T-helper 22 cell (primary cell): Measurements from ENCODE around the gene ABCF2.

Source experiments
- DNase-seq: peaks from one replicate; pipeline ENCODE4 v3.0.0-alpha.2; 2020; ENCODE audit warnings: low read depth

ABCF2 gene

DNA sequence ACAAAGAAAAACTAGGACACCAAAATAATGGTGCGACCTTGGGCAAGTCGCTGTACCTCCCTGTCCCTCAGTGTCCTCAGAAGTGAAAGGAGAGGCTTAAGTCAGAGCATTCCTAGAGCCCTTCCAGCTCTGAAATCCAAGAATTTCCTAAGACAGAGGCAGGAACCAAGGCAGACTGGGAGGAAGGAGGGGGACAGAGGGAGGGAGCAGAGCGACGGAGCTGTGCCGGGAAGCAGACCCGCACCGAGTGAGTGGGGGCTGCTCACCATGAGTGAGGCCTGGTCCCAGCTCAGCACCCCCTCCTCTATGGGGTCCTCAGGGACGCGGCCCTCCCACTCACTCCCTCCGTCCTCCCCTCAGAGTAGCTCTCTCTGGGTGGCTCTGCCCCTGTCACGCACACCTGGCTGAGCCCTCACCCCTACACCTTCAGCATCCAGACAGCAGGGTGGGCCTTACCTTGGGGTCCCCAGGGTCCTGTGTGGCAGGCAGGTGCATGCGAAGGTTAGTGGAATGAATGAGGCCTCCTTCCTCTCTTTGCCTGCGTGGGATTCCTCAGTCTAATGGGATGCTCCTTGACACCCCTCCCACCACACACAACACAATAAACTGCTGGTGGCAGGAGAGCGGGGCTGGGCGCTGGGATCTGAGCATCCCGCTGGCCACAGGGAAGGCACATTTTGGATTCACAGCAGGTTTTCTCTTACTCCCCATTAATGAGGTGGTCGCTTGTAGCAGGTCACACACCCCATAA lies 26.1 kb upstream of the ABCF2 start:
- DNase-seq, result no peak

DNA sequence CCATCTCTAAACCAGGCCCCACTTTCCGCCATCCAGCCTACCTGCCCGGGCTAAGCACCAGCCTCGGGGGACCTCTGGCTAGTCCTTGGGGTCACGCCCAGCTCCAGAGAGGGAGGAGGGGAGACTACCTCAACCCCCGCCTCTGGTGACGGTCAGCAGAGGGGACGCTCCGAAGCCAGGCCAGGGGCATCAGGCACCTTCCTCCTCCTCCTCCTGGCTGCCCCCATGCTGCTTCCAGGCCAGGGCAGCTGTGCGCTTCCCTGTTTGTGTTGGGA lies 25.5 kb upstream of the ABCF2 start:
- no peak for DNase-seq

DNA sequence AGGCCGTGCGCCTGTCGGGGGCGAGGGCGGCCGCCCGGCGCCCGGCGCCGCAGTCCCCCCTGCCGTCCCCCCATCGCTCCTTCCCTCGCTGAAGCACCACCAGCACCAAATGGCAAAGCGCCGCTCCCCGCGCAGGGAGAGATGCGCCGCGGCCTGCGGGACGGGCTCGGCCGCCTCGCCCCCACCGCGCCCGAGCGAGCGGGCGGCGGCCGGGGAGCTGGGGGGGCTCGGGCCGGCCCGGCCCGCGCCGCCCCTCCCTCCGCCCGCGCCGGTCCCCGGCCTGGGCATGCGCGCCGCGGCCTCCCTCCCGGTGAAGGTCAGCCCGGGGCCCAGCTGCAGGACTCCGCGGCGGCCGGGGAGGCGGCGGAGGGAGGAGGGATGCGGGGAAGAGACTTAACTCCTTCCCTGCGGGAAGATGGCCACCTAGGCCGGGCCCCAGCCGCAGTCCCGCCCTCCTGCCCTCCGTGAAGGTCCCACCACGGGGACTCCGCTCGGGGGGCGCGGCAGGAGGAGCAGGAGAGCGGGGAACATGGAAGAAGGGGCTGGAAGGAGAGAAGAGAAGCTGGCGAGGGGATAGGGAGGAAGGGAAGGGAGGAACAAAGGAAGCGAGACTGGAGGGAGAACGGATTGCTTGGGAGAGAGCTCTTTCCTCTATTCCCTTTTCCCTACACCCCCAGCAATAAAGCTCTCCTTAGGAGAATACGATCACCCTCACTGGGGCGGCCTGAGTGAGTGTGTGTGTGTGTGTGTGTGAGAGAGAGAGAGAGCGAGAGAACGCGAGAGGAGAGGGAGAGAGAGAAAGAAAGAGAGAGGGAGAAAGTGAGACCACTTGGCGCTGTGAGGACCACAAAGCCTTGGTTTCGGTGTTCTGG lies 24.9 kb upstream of the ABCF2 start:
- DNase-seq, result no peak

DNA sequence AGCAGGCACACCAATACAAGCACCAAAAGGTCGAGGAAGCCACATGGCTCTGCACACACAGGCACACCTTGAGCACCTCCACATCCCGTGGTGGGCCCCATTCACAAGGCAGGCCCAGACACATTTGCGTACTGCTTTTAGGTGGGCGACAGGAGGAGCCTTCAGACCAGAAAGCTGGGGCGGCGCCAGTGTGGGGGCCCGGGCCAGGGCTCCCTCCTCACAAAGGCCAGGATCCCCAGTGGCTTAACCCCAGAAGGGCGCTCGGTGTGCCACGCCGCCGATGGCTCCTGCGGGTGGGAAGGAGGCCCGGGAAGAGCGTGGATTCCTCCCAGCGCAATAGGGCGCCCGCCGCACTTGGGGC lies 24.3 kb upstream of the ABCF2 start:
- DNase-seq, result no peak

DNA sequence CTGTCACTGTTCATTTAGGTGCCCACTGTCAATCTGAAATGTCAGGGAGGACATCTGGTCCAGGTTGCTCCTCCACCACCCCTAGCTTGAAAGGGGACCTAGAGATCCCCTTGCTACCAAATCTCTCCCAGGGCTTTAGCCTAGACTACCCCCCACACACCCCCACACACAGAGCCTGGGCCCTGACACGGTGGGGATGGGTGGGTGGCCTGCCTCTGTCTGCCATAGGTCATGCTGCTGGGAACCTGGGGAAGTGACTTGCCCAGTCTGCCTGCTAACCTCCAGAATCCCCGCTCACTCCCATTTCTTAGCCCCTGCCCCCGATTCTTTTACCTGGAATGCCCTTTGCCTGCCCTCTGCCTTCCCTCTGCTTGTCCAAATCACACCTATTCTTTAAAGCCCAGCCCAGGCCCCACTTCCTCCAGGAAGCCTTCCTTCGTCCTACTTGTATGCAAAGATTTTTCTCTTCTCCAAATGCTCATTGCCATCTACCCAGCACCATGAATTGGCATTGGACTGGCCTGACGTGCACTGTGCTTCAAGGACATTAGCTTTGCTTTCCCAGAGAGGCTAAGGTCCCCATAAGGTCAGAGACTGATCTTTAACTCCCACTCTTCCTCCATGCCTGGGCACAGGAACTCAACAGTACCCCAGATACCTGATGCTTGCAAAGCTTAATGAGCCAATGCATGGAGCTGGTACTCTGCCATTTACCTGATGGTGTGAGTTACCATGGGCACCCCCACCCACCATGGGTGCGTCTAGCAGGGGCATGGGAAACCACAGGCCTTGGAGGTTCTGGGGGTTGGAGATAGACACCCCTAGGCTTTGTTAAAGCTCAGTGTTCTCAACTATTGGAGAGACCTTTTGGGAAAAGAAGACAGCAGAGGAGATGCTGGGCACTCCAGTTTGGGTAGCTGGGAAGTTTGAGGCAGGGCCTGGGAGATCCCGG lies 23.5 kb upstream of the ABCF2 start:
- no peak for DNase-seq

DNA sequence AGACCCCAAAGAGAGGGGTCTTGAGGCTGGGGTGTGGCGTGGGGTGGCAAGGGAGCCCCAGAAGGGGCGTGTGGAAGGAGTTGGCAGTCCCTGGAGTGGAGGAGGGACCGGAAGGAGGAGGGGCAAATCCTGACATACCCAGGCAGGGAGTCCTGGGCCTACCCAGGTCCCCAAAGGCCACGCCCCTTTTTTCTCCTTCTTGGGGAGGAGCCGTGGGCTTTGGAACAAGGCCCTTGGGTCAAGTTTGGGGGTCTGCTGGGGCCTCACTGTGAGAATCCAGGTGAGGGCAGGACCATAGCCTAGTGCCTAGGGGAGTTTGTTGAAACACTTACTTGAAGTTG lies 22.7 kb upstream of the ABCF2 start:
- no peak for DNase-seq

DNA sequence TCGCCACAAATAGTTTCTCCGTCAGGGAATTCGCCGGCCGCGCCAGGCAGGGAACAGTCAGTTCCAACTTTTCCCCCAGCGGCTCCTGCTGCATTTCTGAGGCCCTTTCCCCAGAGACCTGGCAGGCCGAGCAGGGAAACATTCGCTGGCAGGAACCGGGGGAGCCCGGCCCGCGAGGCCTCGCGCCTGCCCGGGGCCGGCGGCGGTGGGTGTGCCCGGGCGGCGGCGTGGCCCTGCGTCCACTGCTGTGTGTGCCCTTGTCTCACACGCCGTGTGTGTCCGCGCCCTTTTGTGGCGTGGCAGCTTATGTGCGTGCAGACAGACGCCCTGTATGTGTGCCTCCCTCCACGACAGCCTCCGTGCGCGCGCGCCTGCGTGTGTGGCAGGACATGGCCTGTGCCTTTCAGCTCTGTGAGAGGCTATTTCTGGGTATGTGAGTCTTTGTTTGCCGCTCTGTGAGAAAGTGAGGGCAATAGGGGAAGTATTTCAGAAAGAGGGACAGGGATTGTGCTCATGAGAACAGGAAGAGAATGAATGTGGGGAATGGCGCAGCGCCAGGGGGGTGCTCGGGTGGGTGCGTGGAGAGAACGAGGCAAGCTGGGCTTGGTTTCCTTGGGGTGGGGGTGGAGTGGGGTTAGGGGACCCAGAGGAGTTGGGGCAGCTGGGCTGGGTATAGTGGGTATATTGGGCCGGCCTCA lies 22.2 kb upstream of the ABCF2 start:
- no peak for DNase-seq

DNA sequence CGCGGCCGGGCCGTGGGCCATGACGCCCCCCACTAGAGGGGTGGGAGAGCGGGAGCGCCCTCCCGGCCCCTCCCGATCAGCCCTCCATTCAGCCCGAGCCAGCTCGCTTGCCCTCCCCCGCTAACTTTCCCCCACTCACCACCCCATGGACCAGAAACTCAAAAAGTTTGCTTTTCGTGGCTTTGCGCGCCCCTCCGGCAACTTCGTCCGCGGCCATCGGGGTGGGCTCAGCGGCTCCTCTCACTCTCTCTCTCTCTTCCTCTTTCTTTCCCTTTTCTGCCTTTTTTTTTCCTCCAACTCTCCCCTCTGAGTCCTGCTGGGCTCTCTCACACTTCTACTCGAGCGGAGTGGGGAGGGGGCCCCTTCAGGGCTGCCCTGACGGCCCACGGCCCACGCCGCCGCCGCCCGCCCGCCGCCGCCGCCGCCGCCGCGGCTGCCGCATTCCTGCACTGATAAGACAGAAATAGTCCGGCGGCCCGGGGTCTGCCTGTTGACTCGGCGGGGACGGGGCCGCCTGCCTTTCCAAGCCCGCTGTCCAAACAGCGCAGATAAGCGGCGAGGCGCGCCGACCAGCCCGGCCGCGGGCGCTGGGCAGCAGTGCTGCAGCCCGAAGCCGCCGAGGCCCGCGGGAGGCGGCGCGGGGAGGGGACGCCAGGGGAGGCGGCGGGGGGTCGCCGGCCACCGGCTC lies 21.5 kb upstream of the ABCF2 start, which contains the start of gene SMARCD3:
Gene SMARCD3 (minus strand): TSS at position 349 of the 688 bp plus-strand sequence. CDS start 132 bp downstream, at position 217.
- DNase-seq, result no peak

DNA sequence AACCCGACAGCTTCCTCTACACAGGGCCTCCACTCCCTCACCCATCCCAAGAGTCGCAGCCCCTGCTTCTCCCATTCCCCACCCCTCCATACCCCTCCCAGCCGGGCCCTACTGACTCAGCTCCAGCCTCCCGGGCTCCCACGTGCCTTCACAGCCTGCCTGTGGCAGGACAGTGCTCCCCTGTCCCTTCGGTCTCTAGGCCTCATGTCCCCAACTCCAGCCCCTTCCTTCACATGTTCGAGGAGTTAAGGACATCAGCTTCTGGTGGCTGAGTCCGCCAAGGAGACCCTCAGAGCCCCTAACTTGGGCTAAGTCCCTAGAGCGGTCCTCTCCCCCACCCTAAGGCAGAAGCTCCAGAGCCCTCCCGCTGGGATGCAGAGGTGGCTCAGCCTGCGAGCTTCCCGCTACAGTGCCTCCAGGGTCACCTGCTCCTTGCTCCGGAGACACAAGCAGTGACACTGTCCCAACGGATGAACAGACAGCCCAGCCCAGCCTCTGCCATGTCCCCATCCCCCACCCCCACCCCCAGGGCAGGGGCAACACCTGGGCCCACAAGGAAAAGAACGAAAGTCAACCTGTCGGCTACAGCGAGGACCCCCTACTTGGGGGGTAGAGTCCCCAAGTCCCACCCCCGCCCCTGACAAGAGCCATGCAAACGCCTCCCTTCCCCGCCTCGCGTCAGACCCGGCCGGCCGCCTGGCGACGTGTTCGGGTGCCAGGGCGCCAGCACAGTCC lies 20.8 kb upstream of the ABCF2 start:
- DNase-seq, result no peak

DNA sequence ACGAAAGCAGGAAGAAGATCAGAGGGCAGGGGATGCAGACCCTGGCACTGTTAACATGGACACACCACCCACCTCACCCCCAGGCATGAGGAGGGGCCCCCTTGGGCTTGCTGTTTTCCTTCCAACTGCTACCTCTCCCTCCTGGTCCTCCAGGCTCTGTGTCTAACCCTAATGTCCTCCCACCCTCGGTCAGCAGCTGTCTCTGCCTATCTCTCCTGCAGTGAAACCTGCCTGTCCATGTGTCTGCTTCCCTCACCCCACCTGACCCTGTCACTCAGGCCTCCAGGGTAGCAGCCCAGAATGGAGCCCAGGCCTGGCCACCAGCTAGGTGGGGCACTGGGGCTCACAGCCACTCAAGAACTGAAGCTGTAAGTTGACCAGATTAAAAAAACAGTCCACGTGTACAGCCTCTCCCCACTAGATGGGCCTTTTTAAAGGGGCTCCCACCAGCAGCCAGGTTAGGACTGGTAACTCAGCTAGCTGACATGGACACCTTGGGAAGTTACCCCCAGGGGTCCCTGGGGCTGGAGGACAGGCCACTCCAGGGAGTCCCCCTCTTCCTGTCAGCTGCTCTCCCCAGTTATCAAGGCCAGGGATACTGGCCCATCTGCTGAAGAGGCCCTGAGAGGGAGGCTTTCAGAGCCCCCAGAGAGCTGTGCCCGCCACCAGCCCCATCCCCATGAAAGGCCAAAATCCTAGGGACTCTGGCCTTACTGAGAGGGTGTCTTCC lies 20.0 kb upstream of the ABCF2 start:
- DNase-seq, result no peak

DNA sequence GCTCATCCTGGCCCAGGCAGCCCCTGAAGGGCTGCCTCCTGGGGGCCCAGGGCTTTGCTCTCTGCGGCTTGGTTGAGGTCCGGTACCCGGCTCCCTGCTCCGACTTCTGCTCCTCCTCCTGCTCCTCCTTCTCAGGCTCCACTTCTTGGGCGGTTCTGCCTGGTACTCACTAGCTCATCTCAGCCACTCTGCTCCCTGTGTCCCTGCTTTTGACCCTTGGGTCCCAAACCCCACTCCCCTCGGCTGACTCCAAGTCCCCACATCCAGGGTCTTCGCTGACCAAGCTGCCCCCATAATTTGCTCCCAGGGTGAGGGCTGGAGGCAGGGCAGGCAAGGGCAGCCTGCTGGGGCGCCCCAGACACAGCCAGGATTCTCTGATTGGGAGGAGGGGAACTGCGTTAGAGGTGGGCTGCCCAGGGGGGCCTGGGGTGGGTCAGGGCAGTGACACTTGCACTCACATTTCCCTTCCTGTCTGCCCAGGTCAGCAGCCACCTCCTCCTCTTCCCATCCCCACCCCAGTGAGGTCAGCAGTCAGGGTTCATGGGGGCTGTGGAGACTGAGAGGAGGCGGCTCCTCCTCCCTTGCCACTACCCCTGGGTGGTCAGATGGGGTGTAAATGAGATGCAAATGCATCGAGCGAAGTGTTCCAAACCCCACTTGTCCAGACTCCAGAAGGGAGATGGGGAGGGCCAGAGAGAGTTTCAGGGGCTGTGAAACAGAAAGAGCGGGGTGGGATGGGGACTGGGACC lies 19.3 kb upstream of the ABCF2 start:
- DNase-seq, result no peak

DNA sequence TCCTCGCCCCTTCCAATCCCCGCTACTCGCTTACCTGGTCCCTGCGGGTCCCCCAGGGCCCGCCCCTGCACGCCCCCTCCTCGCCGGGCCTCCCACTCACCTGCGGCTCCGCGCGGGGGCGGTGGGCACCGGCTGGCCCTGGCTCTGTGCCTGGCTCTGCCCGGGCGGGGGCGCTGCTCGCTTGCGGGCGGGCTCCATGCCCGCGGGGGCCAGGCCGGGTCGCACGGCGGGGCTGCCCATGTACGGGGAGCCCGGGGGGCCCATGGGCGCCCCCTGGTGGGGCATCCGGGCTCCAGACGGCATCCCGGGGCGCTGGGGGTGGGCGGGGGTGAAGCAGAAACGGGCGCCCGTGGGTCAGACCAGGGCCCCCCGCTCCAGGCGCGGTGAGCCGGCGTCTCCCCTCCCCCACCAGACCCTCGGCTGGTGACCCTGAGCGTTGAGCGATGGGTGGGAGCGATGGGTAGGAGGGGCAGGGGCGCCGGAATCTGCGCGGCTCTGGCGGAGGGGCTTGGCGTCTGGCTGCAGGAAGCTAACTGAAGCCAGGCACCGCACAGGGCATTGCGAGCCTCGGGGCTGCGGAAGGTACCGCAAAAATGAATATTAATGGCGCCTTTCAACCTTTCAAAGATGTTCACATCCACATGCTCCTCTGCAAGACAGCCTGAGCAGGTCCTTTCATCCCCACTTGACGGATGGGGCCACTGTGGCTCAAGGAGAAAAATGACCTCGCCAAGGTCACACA lies 18.5 kb upstream of the ABCF2 start:
- DNase-seq, result peak; percentile 50

DNA sequence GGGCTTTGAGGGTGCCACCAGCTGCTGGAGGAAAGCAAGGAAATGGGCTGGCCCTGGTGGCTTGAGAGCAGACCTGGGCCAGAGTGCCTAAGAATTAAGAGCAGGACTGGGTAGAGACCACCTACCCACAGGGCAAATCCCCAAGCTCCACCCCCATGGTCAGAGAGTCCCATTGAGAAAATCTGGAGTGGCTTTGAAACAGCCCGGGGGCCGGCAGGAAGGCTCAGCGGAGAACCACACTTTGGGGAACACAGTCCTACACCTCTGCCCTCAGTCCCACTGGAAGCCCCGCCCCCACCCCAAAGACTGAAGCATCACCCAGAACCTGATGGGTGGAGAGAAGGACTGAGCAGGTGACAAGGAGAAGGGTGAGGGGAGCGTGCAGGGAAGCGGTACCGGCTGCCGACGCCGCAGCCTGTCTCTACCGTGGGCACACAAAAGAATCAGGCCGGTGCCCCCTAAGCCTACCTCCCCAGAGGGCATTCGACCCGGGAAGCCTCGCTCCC lies 17.9 kb upstream of the ABCF2 start:
- DNase-seq, result no peak

DNA sequence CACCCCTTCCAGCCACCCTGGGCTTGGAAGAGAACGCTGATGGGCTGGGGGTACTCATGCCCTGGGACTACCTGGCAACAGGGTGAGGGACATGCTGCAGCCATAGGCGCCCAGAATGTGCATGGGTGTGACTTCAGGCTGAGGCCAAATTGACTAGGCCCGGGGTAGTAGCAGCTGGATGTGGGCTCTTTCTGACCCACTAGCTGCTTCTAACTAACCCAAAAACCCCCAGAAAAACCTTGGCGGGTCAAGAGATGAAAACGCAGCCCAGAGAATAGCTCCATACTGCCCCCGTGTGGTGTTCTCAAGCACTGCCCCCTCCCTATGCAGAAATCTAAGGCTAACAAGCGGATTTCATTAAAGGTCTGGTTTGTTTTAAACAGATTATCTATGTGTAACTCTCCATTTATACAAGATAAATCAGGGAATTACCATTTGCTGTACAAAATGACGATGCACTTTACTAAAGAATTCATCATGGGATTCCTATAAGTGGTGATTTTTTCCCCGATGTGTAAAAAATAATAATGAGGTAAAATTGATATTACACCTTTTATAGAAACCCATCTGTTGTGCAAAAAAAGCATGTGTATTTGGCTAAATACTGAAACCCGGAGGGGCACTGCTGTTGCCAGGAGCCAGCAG lies 17.3 kb upstream of the ABCF2 start:
- no peak for DNase-seq

DNA sequence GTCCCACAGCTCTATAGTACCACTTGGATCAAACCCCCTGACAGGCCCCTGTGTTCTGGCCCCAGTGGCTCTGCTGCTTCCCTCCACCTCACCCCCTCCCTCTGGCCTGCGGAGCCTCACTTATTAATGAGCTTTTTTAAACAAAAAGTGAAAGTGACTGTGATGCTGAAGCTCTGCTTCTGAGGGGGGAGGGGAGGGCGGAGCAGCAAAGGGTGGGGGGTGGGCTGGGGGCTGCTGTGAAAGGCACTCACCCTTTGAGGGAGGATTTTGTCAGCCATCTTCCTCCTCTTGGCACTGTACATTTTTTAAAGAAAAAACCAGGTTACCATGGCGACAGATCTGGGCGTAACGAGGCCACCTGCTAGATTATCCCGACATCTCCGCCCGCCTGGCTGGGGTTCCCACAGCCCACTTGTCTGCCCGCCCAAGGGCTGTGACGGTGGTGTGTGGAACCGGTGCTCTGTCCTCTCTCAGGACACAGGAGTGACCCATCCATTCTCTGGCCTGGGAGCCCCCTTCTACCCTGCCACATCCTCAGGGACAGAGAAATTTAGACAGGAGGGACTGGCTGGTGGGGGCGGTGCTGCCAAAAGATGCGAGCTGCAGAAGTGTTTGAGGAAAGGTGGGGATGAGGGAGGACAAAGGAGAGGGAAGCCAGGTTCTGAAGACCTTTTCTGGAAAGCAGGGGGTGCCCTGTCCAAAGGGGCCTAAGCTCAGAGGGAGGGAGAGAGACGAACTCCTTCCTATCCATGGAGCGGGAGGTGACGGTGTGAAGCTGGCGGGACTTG lies 16.6 kb upstream of the ABCF2 start:
- peak; percentile 43 for DNase-seq

DNA sequence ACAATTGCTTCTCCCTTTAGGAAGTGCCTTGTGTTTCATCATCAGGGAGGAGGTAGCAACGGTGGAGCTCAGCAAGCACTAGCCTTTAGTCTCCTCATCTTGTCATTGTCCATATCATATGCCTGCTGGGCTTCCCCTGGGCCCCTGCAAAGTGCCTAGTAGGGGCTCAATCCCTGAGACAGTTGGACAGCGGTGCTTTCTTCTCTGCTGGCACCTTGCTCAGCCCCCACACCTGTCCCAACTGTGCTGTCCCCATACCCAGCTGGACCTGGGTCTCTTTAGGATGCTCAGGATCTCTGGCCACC lies 16.0 kb upstream of the ABCF2 start:
- DNase-seq, result no peak
